GM18951 (cell line): ENCODE data around the gene RNF41.

ENCODE experiments used
- POLR2A ChIP-seq: IDR thresholded peaks from 4 replicates; pipeline ENCODE4 v1.6.1; 2011; ENCODE audit warnings: mild to moderate bottlenecking; ENCODE audit not compliant: insufficient read length, insufficient read depth; ENCODE audit errors: extremely low read depth
- in situ Hi-C: fragments of 300-500 bp; cut with MboI; formaldehyde crosslinking; loops from one replicate; pipeline ENCODE4 v1.12.0; 2022; ENCODE audit warnings: low sequenced_read_pairs, mixed read lengths, inconsistent platforms; ENCODE audit not compliant: unreplicated experiment

The RNF41 gene

GRCh38 chr12:56257071-56257470 lies 35.3 kb upstream of the RNF41 start:
- in situ Hi-C loops, result no loop called here
- TF ChIP-seq POLR2A, result no peak

GRCh38 chr12:56256326-56256960 lies 34.7 kb upstream of the RNF41 start:
- no peak for TF ChIP-seq POLR2A
- in situ Hi-C loops, result no loop called here

GRCh38 chr12:56255671-56256070 lies 33.9 kb upstream of the RNF41 start:
- no peak for TF ChIP-seq POLR2A
- in situ Hi-C loops, result no loop called here

- in situ Hi-C loops, result no loop called here
- no peak for TF ChIP-seq POLR2A
These were observed 31.4 kb upstream of the RNF41 start for GRCh38 chr12:56253091-56253490.

- TF ChIP-seq POLR2A, result no peak
These were observed 30.9 kb upstream of the RNF41 start for GRCh38 chr12:56252649-56253048.

GRCh38 chr12:56248711-56249110 lies 27.0 kb upstream of the RNF41 start:
- in situ Hi-C loops, result no loop called here
- no peak for TF ChIP-seq POLR2A

More at GRCh38 chr12:56252649-56253048, 30.9 kb upstream of the RNF41 start:
- in situ Hi-C loops, result no loop called here

- no peak for TF ChIP-seq POLR2A
- in situ Hi-C loops, result no loop called here
These were observed 26.2 kb upstream of the RNF41 start for GRCh38 chr12:56247923-56248322.

DNA sequence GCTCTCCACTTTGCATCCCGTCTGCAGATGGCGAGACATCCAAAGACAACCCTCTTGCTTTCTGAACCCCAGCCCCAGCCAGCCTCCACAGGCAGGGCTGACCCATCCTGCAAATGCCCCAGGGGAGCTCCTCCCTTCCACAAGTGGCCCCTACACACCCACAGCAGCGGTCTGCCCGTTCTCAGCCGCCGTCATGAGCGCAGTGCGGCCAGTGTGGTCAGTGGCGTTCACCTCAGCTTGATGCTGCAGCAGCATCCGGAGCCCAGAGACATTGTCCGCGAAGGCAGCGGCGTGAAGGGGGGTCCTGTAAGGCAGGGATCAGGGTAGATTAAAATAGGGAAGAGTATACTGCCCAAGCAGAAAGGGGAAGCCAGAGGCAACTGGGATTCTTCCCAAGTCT lies 22.8 kb upstream of the RNF41 start:
- in situ Hi-C loops, result no loop called here
- TF ChIP-seq POLR2A, result no peak

DNA sequence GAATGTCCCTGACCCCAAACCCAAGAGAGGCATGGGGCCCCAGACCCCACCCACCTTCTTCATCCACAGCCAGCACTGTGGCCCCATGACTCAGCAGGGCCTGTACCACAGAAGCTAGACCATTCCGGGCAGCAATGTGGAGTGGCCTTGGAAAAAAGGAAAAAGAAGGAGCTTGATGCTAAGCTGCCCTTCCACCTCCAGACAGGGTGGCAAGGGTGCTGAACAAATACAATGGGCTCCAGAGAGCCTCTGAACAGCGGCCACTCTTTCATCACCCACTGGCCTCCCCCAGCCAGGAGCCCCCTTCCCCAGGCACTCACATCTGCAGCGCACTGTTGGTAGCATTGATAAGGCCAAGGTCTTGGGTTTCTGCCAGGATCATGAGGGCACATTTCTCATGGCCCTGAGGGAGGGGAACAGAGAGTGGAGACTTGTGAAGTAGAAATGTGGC lies 22.0 kb upstream of the RNF41 start:
- no peak for TF ChIP-seq POLR2A
- in situ Hi-C loops, result no loop called here

DNA sequence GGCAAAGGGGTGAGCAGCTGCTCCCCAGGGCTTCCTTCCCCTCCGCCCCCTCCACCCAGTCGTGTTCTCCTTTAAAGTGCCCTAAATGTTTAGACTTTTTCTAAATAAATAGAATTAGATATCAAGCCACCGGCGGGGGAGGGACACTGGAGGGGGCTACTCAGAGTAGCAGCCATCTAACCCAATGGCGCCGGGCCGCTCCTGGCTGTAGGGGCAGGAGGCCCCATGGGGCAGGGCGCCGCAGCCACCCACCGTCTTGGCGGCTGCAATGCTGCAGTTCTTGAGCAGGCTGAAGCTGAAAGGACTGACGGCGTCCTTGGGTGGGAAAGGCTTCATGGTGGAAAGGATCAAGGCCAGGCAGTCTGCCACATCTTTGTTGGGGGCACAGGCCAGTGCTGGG lies 21.3 kb upstream of the RNF41 start:
- in situ Hi-C loops, result no loop called here
- TF ChIP-seq POLR2A, result no peak

GRCh38 chr12:56241424-56242303 lies 19.9 kb upstream of the RNF41 start:
- in situ Hi-C loops, result no loop called here
- no peak for TF ChIP-seq POLR2A

DNA sequence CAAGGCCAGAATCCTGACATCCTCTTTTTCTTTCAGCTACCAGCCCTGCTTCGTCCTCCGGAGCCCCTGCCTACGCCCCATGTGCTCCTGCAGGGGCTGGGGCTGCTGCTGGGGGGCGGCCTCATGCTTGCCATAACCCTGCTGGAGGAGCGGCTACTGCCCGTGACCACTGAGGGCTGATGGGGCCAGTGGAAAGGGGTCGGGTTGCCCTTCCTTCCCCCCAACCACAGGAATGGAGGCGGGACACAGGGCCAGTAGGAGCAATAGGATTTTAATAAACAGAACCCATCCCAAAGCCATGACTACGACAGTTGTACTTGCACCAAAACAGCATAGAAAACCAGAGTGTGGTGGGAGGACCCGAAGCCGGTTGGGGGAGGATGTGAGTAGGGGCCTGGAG lies 15.8 kb upstream of the RNF41 start:
- TF ChIP-seq POLR2A, result no peak
- in situ Hi-C loops, result no loop called here

- no peak for TF ChIP-seq POLR2A
- in situ Hi-C loops, result no loop called here
These were observed 15.3 kb upstream of the RNF41 start for GRCh38 chr12:56236985-56237384.

GRCh38 chr12:56236091-56236490 lies 14.4 kb upstream of the RNF41 start:
- in situ Hi-C loops, result no loop called here
- no peak for TF ChIP-seq POLR2A
